NT2/D1 (cell line): Measurements from ENCODE around the gene CLCN4.

ENCODE experiments used
- YY1 ChIP-seq: IDR thresholded peaks from 2 replicates; pipeline ENCODE4 v1.6.1; 2011; ENCODE audit not compliant: insufficient read length, insufficient read depth
- ZNF274 ChIP-seq: IDR thresholded peaks from 2 replicates; pipeline ENCODE4 v1.6.1; 2011; ENCODE audit warnings: mild to moderate bottlenecking, low read depth, low read length

GRCh38 chrX:10189317-10190268 is 32.8 kb downstream of the CLCN4 start:
- TF ChIP-seq YY1 (no peak), ZNF274 (no peak)
